ENCODE data around the gene EPHA7. TPM values are rescaled to one million over a fixed set of nuclear protein-coding genes. Genes with fewer than 3 reads are reported as not detected.

EPHA7 gene
- total RNA-seq, 1 donor from 2014 or later, result 48.9 TPM

- DNase-seq (ENCODE audit: extremely low spot score, unreplicated experiment), result peak; percentile 76
- no peaks in the 10 kb centered on the region for H3K9me3 Mint-ChIP-seq
- H3K36me3 Mint-ChIP-seq, result no peaks in the 10 kb centered on the region
- H3K4me3 Mint-ChIP-seq, result peak overlapping the region; percentile 100
- H3K27ac Mint-ChIP-seq, result peak overlapping the region; percentile 93
- peak; percentile 41 for TF ChIP-seq CTCF (conservative IDR thresholded peaks at IDR 0.05)
- H3K4me1 Mint-ChIP-seq (ENCODE audit: unreplicated experiment), result peaks cover 9% of the 10 kb centered on the region
- H3K27me3 Mint-ChIP-seq, result peaks cover 22% of the 10 kb centered on the region
Observed at GRCh38 chr6:93418408-93419303, 703 bp downstream of the EPHA7 start.

GRCh38 chr6:93418033-93418407, 1.3 kb downstream of the EPHA7 start:
- peak overlapping the region; percentile 54 for H3K27ac Mint-ChIP-seq
- TF ChIP-seq CTCF (conservative IDR thresholded peaks at IDR 0.05), result no peak
- H3K4me1 Mint-ChIP-seq (ENCODE audit: unreplicated experiment), result peaks cover 9% of the 10 kb centered on the region
- no peaks in the 10 kb centered on the region for H3K36me3 Mint-ChIP-seq
- peak overlapping the region; percentile 100 for H3K4me3 Mint-ChIP-seq
- peaks cover 22% of the 10 kb centered on the region for H3K27me3 Mint-ChIP-seq
- no peaks in the 10 kb centered on the region for H3K9me3 Mint-ChIP-seq
- no peak for DNase-seq (ENCODE audit: extremely low spot score, unreplicated experiment)

- peak overlapping the region; percentile 100 for H3K4me3 Mint-ChIP-seq
- peaks cover 22% of the 10 kb centered on the region for H3K27me3 Mint-ChIP-seq
- peak overlapping the region; percentile 54 for H3K27ac Mint-ChIP-seq
- peak; percentile 64 for DNase-seq (ENCODE audit: extremely low spot score, unreplicated experiment)
- peak; percentile 49 for TF ChIP-seq CTCF (conservative IDR thresholded peaks at IDR 0.05)
- peaks cover 9% of the 10 kb centered on the region for H3K4me1 Mint-ChIP-seq (ENCODE audit: unreplicated experiment)
- no peaks in the 10 kb centered on the region for H3K36me3 Mint-ChIP-seq
- no peaks in the 10 kb centered on the region for H3K9me3 Mint-ChIP-seq
Observed at GRCh38 chr6:93417421-93418013, 1.8 kb downstream of the EPHA7 start.

- peak overlapping the region; percentile 54 for H3K27ac Mint-ChIP-seq
Observed at GRCh38 chr6:93416571-93417420, 2.6 kb downstream of the EPHA7 start.

More at GRCh38 chr6:93416571-93417420, 2.6 kb downstream of the EPHA7 start:
- peak overlapping the region; percentile 100 for H3K4me3 Mint-ChIP-seq
- peaks cover 9% of the 10 kb centered on the region for H3K4me1 Mint-ChIP-seq (ENCODE audit: unreplicated experiment)
- peak; percentile 72 for DNase-seq (ENCODE audit: extremely low spot score, unreplicated experiment)
- peaks cover 22% of the 10 kb centered on the region for H3K27me3 Mint-ChIP-seq
- H3K9me3 Mint-ChIP-seq, result no peaks in the 10 kb centered on the region
- no peaks in the 10 kb centered on the region for H3K36me3 Mint-ChIP-seq
- TF ChIP-seq CTCF (conservative IDR thresholded peaks at IDR 0.05), result no peak
